Cardiac muscle cell (in vitro differentiated cells and primary cell): ENCODE data around the gene TMEM135. TPM values are rescaled to one million over a fixed set of nuclear protein-coding genes. Genes with fewer than 3 reads are reported as not detected.
"Not testable (repeated sequence)": the region's sequence is repeated elsewhere in the genome, so short reads cannot be mapped to it uniquely, and the experiment has no call there.

Experiments
- DNase-seq, 2 donors: peaks; one replicate each; pipeline versions ENCODE4 v3.0.0 to v3.0.0-alpha.2; 2010 to 2017; ENCODE audit warnings: low read depth in 1 of 2, low spot score in 1 of 2
- H3K27ac ChIP-seq: fragments of 200-600 bp; sonication (generic); 2 replicates; pipeline ENCODE4 v1.5.1; 2016
- H3K27me3 ChIP-seq: fragments of 200-600 bp; sonication (generic); 2 replicates; pipeline ENCODE4 v1.6.0; 2016; ENCODE audit warnings: control low read depth
- H3K36me3 ChIP-seq: fragments of 200-600 bp; sonication (generic); 2 replicates; pipeline ENCODE4 v1.5.1; 2016; ENCODE audit warnings: control low read depth
- H3K4me1 ChIP-seq: fragments of 200-600 bp; sonication (generic); 2 replicates; pipeline ENCODE4 v1.8.1; 2017; ENCODE audit warnings: low read depth, mild to moderate bottlenecking, mixed run types
- H3K4me3 ChIP-seq: fragments of 200-600 bp; sonication (generic); 2 replicates; pipeline ENCODE4 v1.5.1; 2016; ENCODE audit warnings: mild to moderate bottlenecking
- H3K9me3 ChIP-seq: fragments of 200-600 bp; sonication (generic); 2 replicates; pipeline ENCODE4 v1.5.1; 2017; ENCODE audit warnings: low read depth, mild to moderate bottlenecking, control low read depth
- CTCF ChIP-seq: IDR thresholded peaks from 2 replicates; pipeline ENCODE4 v1.5.1; 2012; ENCODE audit warnings: low read depth, mild to moderate bottlenecking, low read length
- polyA plus RNA-seq: library from polyadenylated mRNA; unstranded; fragments of >200 nt; fragmentation: Nextera tagmentation; extraction: Ambion mirVana; gene quantifications from 2 replicates; pipeline ENCODE4 v1.2.1, GENCODE V29; 2016
- total RNA-seq: library from RNA; depleted of rRNA; stranded (reverse); fragments of >200 nt; gene quantifications from 2 replicates; pipeline ENCODE4 v1.2.3, GENCODE V29; 2016

The TMEM135 gene
- total and polyA plus RNA-seq, 2 experiments from 2014 or later = 25.2 to 28.8 TPM

- TF ChIP-seq CTCF = no peak
- Histone ChIP-seq H3K9me3 (no peaks in the 10 kb centered on the region), H3K4me3 (no peak overlapping the region), H3K27ac (peak overlapping the region; percentile 44), H3K36me3 (no peaks in the 10 kb centered on the region), H3K4me1 (no peaks in the 10 kb centered on the region), H3K27me3 (no peaks in the 10 kb centered on the region)
- DNase-seq = no peak
Measured at GRCh38 chr11:87284306-87284705, 246.6 kb downstream of the TMEM135 start.

GRCh38 chr11:87285674-87286073 lies 247.9 kb downstream of the TMEM135 start:
- H3K36me3 ChIP-seq, H3K27ac ChIP-seq, H3K4me3 ChIP-seq, H3K4me1 ChIP-seq, H3K27me3 ChIP-seq, H3K9me3 ChIP-seq, DNase-seq: not testable (repeated sequence)

GRCh38 chr11:87286338-87286737 lies 248.6 kb downstream of the TMEM135 start:
- TF ChIP-seq CTCF = no peak
- H3K36me3 ChIP-seq = no peaks in the 10 kb centered on the region
- H3K4me1 ChIP-seq = no peaks in the 10 kb centered on the region
- H3K27ac ChIP-seq = no peak overlapping the region
- no peak for DNase-seq
- no peak overlapping the region for H3K4me3 ChIP-seq
- H3K9me3 ChIP-seq = no peaks in the 10 kb centered on the region
- no peaks in the 10 kb centered on the region for H3K27me3 ChIP-seq

- Histone ChIP-seq H3K4me3 (no peak overlapping the region), H3K9me3 (no peaks in the 10 kb centered on the region), H3K36me3 (no peaks in the 10 kb centered on the region), H3K4me1 (peaks cover 5% of the 10 kb centered on the region), H3K27me3 (no peaks in the 10 kb centered on the region), H3K27ac (no peak overlapping the region)
- peak; percentile 75 to 79 for DNase-seq
- TF ChIP-seq CTCF = peak; percentile 53
Measured at GRCh38 chr11:87290304-87290922, 252.7 kb downstream of the TMEM135 start.

- no peaks in the 10 kb centered on the region for H3K27me3 ChIP-seq
- DNase-seq = no peak
- no peaks in the 10 kb centered on the region for H3K9me3 ChIP-seq
- H3K4me3 ChIP-seq = no peak overlapping the region
- H3K27ac ChIP-seq = no peak overlapping the region
- no peak for TF ChIP-seq CTCF
- H3K4me1 ChIP-seq = peaks cover 18% of the 10 kb centered on the region
- no peaks in the 10 kb centered on the region for H3K36me3 ChIP-seq
Measured at GRCh38 chr11:87292598-87292997, 254.9 kb downstream of the TMEM135 start.

GRCh38 chr11:87295237-87295636 lies 257.5 kb downstream of the TMEM135 start:
- no peak for DNase-seq
- TF ChIP-seq CTCF = no peak
- H3K27me3 ChIP-seq = no peaks in the 10 kb centered on the region
- H3K4me1 ChIP-seq = peaks cover 31% of the 10 kb centered on the region
- H3K9me3 ChIP-seq = no peaks in the 10 kb centered on the region
- no peak overlapping the region for H3K27ac ChIP-seq
- no peak overlapping the region for H3K4me3 ChIP-seq
- no peaks in the 10 kb centered on the region for H3K36me3 ChIP-seq
